Liver (tissue), 9 donors: ENCODE data around the gene HIVEP3. TPM values are rescaled to one million over a fixed set of nuclear protein-coding genes. Genes with fewer than 3 reads are reported as not detected.

Source experiments
- DNase-seq: peaks from one replicate; pipeline ENCODE4 v3.0.0-alpha.2; 2017; ENCODE audit warnings: low spot score
- H3K27ac ChIP-seq, 2 donors: one replicate each; pipeline ENCODE4 v1.7.0; 2013; ENCODE audit warnings: inconsistent platforms in 2 of 2, low read length in 2 of 2, control low read depth in 1 of 2, low read depth in 1 of 2, mild to moderate bottlenecking in 1 of 2
- H3K27me3 ChIP-seq, 4 donors: one replicate each; pipeline versions ENCODE4 v1.6.1 to v1.7.0; 2013; ENCODE audit warnings: low read length in 3 of 4, inconsistent platforms in 1 of 4, mild to moderate bottlenecking in 1 of 4, moderate library complexity in 1 of 4; ENCODE audit not compliant: control insufficient read depth in 4 of 4, insufficient read depth in 4 of 4
- H3K36me3 ChIP-seq, 4 donors: one replicate each; pipeline versions ENCODE4 v1.6.1 to v1.7.0; 2013; ENCODE audit warnings: low read length in 3 of 4, mild to moderate bottlenecking in 3 of 4, low read depth in 1 of 4, moderate library complexity in 1 of 4; ENCODE audit not compliant: control insufficient read depth in 4 of 4, insufficient read depth in 3 of 4
- H3K4me1 ChIP-seq, 4 donors: one replicate each; pipeline versions ENCODE4 v1.6.1 to v1.7.0; 2013; ENCODE audit warnings: low read length in 3 of 4, mild to moderate bottlenecking in 3 of 4, moderate library complexity in 1 of 4; ENCODE audit not compliant: control insufficient read depth in 4 of 4, insufficient read depth in 4 of 4
- H3K4me3 ChIP-seq, 3 donors: one replicate each; pipeline versions ENCODE4 v1.6.1 to v1.7.0; 2013; ENCODE audit warnings: low read length in 3 of 3, control low read depth in 1 of 3, low read depth in 1 of 3, mild to moderate bottlenecking in 1 of 3
- H3K9ac ChIP-seq, 2 donors: one replicate each; pipeline ENCODE4 v1.7.0; 2013; ENCODE audit warnings: low read length in 2 of 2, mild to moderate bottlenecking in 2 of 2, moderate library complexity in 2 of 2, control low read depth in 1 of 2, low read depth in 1 of 2
- H3K9me3 ChIP-seq, 4 donors: one replicate each; pipeline versions ENCODE4 v1.6.1 to v1.7.0; 2013; ENCODE audit warnings: low read length in 3 of 4; ENCODE audit not compliant: control insufficient read depth in 4 of 4
- EGR1 ChIP-seq, 2 donors: IDR thresholded peaks; 2 replicates each; pipeline ENCODE4 v1.6.1; 2016 to 2018; ENCODE audit warnings: antibody characterized with exemption in 2 of 2, low read depth in 2 of 2
- FOXA1 ChIP-seq: IDR thresholded peaks from 2 replicates; pipeline ENCODE4 v1.6.1; 2016; ENCODE audit warnings: antibody characterized with exemption
- FOXA2 ChIP-seq: IDR thresholded peaks from 2 replicates; pipeline ENCODE4 v1.6.1; 2016; ENCODE audit warnings: antibody characterized with exemption
- GABPA ChIP-seq, 2 donors: IDR thresholded peaks in 1 of 2; conservative IDR thresholded peaks in 1 of 2; 2 replicates each; pipeline ENCODE4 v1.6.1; 2016; ENCODE audit warnings: antibody characterized with exemption in 2 of 2, mild to moderate bottlenecking in 1 of 2, moderate library complexity in 1 of 2
- HNF4A ChIP-seq, 2 donors: conservative IDR thresholded peaks; 2 replicates each; pipeline ENCODE4 v1.6.1; 2016; ENCODE audit warnings: antibody characterized with exemption in 2 of 2, mild to moderate bottlenecking in 2 of 2
- HNF4G ChIP-seq: IDR thresholded peaks from 2 replicates; pipeline ENCODE4 v1.6.1; 2016; ENCODE audit warnings: antibody characterized with exemption
- NR2F2 ChIP-seq: IDR thresholded peaks from 2 replicates; pipeline ENCODE4 v1.6.1; 2016; ENCODE audit warnings: antibody characterized with exemption
- RXRA ChIP-seq, 2 donors: IDR thresholded peaks; 2 replicates each; pipeline ENCODE4 v1.6.1; 2017 to 2018; ENCODE audit warnings: antibody characterized with exemption in 2 of 2, mild to moderate bottlenecking in 1 of 2
- TAF1 ChIP-seq: conservative IDR thresholded peaks from 2 replicates; pipeline ENCODE4 v1.6.1; 2016; ENCODE audit warnings: antibody characterized with exemption, mild to moderate bottlenecking
- YY1 ChIP-seq: IDR thresholded peaks from 2 replicates; pipeline ENCODE4 v1.6.1; 2016; ENCODE audit warnings: antibody characterized with exemption, mild to moderate bottlenecking
- WGBS: extraction: QIAGEN DNeasy Blood & Tissue Kit; methylation state at CpG from one replicate; pipeline ENCODE4 v1.1.7; 2013; 5-methylcytosine and 5-hydroxymethylcytosine counted together
- polyA plus RNA-seq, 2 donors: library from polyadenylated mRNA; stranded (reverse) in 1 of 2; unstranded in 1 of 2; fragments of 200-250 nt in 1 of 2; fragments of >200 nt in 1 of 2; fragmentation: Nextera tagmentation in 1 of 2; extraction: Ambion mirVana in 1 of 2; gene quantifications; one replicate each; pipeline versions ENCODE4 v1.2.1 to v1.2.3, GENCODE V29; 2013 to 2015
- total RNA-seq, 2 donors: library from RNA; depleted of rRNA; stranded (reverse); fragments of >200 nt; gene quantifications; one replicate each; pipeline ENCODE4 v1.2.3, GENCODE V29; 2014
- TF ChIP-seq, protein P1 (sequence below): IDR thresholded peaks from 2 replicates; pipeline ENCODE4 v1.6.1; 2016; ENCODE audit warnings: antibody characterized with exemption
- TF ChIP-seq, protein P2 (sequence below): IDR thresholded peaks from 2 replicates; pipeline ENCODE4 v1.6.1; 2016; ENCODE audit warnings: antibody characterized with exemption
- TF ChIP-seq, protein P3 (sequence below): fragments of 150-350 bp; IDR thresholded peaks from 2 replicates; pipeline ENCODE4 v1.5.1; 2017; ENCODE audit warnings: improper control_type of control experiment, low read depth, low read length; ENCODE audit not compliant: missing input control
- TF ChIP-seq, protein P4 (sequence below): IDR thresholded peaks from 2 replicates; pipeline ENCODE4 v1.6.1; 2016; ENCODE audit warnings: antibody characterized with exemption, mild to moderate bottlenecking
- donor health status: healthy.
- donor health status: healthy.
- donor health status: healthy.
- donor health status: healthy.
- donor health status: healthy.

Gene HIVEP3
- total and polyA plus RNA-seq, 4 donors: 0.93 to 1.6 (median 1.4) TPM

DNA sequence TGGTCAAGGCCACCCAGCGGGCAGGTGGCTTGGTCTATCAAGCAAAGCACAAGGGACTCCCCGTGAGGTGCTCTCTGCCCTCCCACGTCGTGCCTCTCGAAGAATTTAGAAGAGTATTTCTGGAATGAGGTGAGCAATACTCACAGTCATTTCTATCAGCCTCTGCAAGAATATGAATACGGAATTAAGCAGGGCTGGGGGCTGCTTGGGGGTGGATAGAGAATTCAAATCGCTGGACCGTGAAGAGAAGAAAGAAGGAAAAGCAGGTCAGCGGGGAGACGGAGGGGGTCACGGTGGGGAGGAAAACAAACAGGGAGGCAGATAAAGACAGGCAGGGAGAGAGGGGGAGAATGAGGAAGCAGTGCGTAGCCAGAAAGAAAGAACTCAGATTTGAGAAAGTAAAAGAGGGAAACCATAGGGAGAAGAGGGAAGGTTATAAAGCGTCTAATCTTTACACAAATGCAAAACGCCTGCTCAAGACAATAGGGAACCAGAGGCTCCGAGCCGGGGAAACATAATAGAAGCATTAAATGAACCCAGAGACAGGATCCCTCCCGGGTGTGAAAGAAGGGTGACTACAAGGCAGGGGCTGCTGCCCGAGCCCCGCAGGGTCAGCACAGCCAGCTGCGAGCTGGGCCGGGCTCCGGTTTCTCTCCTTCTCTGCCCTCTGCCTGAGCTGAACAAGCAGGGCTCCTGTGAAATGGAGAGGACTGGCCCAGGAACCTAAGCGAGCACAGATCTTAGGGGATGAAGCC, 432.2 kb downstream of the HIVEP3 start:
- H3K36me3 ChIP-seq: no peaks in the 10 kb centered on the region
- 63% methylated on average over 23 of the region's 23 CpGs for WGBS
- TF ChIP-seq FOXA1: no peak
- TF ChIP-seq, protein P1, sequence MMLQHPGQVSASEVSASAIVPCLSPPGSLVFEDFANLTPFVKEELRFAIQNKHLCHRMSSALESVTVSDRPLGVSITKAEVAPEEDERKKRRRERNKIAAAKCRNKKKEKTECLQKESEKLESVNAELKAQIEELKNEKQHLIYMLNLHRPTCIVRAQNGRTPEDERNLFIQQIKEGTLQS: no peak
- TF ChIP-seq FOXA2: no peak
- no peak for TF ChIP-seq HNF4A (conservative IDR thresholded peaks at IDR 0.05)
- TF ChIP-seq, protein P2, sequence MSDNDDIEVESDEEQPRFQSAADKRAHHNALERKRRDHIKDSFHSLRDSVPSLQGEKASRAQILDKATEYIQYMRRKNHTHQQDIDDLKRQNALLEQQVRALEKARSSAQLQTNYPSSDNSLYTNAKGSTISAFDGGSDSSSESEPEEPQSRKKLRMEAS: no peak
- no peak for TF ChIP-seq GABPA (IDR thresholded peaks at IDR 0.05 in 1 of 2, conservative IDR thresholded peaks at IDR 0.05 in 1 of 2)
- TF ChIP-seq EGR1 (IDR thresholded peaks at IDR 0.05; ENCODE audit: low read depth in 2 of 2): no peak
- no peak for TF ChIP-seq TAF1
- no peak for TF ChIP-seq NR2F2
- no peak for TF ChIP-seq HNF4G
- TF ChIP-seq, protein P3, sequence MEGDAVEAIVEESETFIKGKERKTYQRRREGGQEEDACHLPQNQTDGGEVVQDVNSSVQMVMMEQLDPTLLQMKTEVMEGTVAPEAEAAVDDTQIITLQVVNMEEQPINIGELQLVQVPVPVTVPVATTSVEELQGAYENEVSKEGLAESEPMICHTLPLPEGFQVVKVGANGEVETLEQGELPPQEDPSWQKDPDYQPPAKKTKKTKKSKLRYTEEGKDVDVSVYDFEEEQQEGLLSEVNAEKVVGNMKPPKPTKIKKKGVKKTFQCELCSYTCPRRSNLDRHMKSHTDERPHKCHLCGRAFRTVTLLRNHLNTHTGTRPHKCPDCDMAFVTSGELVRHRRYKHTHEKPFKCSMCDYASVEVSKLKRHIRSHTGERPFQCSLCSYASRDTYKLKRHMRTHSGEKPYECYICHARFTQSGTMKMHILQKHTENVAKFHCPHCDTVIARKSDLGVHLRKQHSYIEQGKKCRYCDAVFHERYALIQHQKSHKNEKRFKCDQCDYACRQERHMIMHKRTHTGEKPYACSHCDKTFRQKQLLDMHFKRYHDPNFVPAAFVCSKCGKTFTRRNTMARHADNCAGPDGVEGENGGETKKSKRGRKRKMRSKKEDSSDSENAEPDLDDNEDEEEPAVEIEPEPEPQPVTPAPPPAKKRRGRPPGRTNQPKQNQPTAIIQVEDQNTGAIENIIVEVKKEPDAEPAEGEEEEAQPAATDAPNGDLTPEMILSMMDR: no peak
- TF ChIP-seq YY1: no peak
- TF ChIP-seq RXRA (IDR thresholded peaks at IDR 0.05): no peak
- no peak for DNase-seq
- no peak overlapping the region for H3K9ac ChIP-seq
- no peaks in the 10 kb centered on the region for H3K27me3 ChIP-seq
- H3K4me1 ChIP-seq: peaks cover 0 to 24% (median 15%) of the 10 kb centered on the region in 4 donors
- H3K4me3 ChIP-seq: no peak overlapping the region
- no peak overlapping the region for H3K27ac ChIP-seq
- no peaks in the 10 kb centered on the region for H3K9me3 ChIP-seq

DNA sequence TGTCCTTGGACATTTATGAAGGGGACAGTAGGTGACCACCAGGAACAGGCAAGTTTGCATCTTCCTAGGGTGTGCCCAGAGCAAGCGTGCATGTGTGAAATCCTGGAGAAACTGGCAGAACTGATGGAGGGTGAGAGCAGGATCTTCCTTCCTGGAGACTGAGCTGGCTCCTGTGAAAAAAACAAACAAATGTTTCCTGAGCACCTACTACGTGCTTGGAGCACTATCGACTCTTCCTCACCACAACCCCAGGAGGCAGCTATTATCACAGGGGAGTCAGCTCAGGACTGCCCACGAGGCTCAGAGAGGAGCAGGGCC, 432.7 kb downstream of the HIVEP3 start:
- WGBS: 67% methylated on average over 4 of the region's 4 CpGs
- Histone ChIP-seq H3K9me3 (no peaks in the 10 kb centered on the region), H3K9ac (no peak overlapping the region), H3K36me3 (no peaks in the 10 kb centered on the region), H3K4me3 (no peak overlapping the region), H3K27ac (no peak overlapping the region), H3K4me1 (peaks cover 0 to 24% (median 15%) of the 10 kb centered on the region in 4 donors), H3K27me3 (no peaks in the 10 kb centered on the region)
- no peak for DNase-seq
- TF ChIP-seq, protein P1: no peak
- TF ChIP-seq, protein P3: no peak
- TF ChIP-seq HNF4G: no peak
- TF ChIP-seq, protein P4, sequence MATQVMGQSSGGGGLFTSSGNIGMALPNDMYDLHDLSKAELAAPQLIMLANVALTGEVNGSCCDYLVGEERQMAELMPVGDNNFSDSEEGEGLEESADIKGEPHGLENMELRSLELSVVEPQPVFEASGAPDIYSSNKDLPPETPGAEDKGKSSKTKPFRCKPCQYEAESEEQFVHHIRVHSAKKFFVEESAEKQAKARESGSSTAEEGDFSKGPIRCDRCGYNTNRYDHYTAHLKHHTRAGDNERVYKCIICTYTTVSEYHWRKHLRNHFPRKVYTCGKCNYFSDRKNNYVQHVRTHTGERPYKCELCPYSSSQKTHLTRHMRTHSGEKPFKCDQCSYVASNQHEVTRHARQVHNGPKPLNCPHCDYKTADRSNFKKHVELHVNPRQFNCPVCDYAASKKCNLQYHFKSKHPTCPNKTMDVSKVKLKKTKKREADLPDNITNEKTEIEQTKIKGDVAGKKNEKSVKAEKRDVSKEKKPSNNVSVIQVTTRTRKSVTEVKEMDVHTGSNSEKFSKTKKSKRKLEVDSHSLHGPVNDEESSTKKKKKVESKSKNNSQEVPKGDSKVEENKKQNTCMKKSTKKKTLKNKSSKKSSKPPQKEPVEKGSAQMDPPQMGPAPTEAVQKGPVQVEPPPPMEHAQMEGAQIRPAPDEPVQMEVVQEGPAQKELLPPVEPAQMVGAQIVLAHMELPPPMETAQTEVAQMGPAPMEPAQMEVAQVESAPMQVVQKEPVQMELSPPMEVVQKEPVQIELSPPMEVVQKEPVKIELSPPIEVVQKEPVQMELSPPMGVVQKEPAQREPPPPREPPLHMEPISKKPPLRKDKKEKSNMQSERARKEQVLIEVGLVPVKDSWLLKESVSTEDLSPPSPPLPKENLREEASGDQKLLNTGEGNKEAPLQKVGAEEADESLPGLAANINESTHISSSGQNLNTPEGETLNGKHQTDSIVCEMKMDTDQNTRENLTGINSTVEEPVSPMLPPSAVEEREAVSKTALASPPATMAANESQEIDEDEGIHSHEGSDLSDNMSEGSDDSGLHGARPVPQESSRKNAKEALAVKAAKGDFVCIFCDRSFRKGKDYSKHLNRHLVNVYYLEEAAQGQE: no peak
